NCI-H1048 (cell line): ENCODE results near the gene CEP112.

ENCODE experiments used
- DNase-seq: peaks from one replicate; lab custom pipeline; 2025; lab: John Stamatoyannopoulos, UW

Gene CEP112

DNA sequence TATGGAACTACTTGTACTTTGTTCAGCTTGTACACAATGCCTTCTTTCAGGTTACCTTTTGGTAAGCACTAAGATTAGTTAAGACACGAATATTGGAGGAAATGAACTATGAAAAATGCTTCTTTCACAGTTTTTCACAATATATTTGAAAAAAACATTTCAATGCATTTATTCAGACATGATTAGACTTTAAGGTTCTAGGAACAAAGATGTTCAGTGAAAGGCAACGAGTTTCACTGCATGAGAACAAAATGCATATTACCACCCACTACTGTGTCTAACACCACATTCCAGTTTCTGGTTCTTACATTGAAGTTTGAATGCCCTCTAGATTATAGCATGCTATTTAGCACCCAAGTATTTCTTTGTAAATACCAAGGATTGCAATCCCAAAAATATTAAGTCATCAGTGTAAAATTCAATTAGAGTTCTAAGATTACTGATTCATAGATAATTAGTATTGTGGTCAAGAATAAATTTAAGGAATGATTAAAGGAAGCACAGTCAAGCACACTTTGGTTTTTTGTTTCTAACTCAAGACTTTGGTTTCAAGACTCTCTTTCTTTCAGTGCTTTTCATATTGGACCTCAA lies 261.7 kb downstream of the CEP112 start:
- no peak for DNase-seq

GRCh38 chr17:65926599-65926998 lies 265.3 kb downstream of the CEP112 start:
- DNase-seq: no peak

DNA sequence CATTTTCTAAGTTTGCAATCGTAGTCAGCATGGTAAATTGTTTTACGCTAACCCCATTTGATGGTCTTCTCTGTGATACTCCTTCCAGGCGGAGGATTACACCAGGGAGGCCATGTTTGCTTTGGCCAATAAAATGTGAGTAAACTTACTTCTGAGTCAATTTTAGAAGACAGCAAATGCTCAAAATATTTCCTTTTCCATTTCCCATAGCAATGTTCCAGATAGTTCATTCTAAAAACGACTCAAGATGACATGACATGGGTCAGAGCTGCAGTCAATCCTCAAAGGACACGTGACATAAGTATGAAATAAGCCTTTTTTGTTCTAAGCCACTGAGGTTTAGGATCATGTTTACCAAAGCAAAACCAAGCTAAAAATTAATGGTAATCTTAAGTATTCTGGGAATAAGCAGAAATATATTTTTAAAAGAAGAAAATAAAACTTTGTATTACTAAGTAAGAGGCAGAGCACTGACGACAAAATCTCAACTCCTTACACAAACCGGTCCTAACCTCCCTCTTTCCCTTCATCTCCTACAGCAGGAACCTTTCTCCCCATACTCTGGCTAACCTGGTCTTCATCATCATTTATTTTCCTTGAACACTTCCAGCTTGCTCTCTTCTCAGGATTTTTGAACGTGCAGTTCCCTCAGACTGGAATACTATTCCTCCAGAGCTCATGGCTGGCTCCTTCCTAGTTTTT lies 266.2 kb downstream of the CEP112 start:
- no peak for DNase-seq

GRCh38 chr17:65920996-65921395 lies 270.9 kb downstream of the CEP112 start:
- DNase-seq: no peak

GRCh38 chr17:65918916-65919315 lies 273.0 kb downstream of the CEP112 start:
- DNase-seq: no peak

GRCh38 chr17:65918500-65918899 lies 273.4 kb downstream of the CEP112 start:
- DNase-seq: no peak

DNA sequence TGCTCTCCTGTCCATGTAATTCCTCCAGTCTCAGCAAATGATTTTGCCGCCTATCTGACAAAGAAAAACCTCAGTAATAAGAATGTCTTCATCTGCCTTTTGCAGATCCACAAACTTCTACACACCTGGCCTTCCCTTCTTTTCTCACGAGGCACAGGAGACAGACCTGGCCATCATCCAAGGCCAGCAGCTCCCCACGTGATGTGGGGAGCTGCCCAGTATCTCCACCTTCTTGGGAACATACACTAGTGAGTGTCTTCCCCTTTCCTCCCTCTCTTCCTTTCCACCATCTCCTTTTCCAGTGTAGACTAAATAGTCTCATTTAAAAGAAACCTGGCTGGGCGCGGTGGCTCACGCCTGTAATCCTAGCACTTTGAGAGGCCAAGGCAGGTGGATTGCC lies 274.4 kb downstream of the CEP112 start:
- no peak for DNase-seq

DNA sequence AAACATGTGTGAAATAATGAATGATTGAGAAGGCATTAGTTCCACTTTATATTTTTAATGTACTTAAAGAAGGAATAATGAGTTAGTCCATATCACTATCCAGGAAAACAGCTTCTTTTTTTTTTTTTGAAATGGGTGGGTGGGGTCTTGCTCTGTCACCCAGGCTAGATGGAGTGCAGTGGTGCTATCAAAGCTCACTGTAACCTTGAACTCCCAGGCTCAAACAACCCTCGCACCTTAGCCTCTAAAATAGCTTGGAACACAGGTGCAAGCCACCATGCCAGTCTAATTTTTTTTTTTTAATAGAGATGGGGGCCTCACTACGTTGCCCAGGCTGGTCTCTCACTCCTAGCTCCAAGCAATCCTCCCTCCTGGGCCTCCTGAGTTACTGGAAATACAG lies 275.5 kb downstream of the CEP112 start:
- DNase-seq: no peak

GRCh38 chr17:65914784-65915342 lies 277.1 kb downstream of the CEP112 start:
- no peak for DNase-seq

GRCh38 chr17:65913326-65913850 lies 278.5 kb downstream of the CEP112 start:
- DNase-seq: no peak

DNA sequence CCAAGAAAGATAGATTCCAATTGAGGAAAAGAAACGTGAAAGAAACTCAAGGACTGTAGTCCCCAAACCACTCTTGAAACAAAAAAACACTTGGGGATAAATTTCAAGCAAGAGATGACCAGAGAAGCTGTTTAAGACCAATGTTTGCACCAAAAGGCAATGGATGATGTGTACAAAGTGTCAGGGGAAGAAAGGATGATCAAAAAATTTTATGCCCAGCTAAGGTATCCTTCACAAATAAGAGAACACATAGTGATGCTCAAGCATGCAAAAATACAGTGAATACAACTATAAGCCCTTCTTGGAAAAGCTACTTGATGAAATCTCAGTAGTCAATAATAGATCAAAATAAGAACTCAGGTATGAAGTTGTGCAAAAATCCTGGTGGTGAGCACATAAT lies 281.1 kb downstream of the CEP112 start:
- DNase-seq: no peak

- no peak for DNase-seq
Measured at GRCh38 chr17:65902831-65903522, 289.0 kb downstream of the CEP112 start.

DNA sequence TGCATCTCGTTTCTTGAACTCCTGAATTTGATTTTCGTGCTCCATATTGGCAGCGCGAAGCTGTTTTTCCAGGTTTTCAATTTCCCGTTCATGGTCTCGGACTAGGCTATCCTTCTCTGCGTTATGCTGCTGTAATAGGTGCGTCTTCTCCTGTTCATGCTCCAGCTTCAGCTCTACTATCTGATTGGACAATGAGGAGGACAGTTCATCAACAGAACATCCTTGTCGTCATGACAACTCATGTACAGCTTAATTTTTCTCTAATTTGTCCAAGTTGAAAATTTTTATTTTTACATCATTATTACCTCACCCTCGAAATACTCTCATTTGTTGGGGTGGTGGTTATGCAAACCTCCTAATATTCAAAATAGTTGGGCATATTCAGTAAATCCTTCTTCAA lies 289.8 kb downstream of the CEP112 start:
- no peak for DNase-seq

GRCh38 chr17:65901394-65901793 lies 290.5 kb downstream of the CEP112 start:
- DNase-seq: no peak

DNA sequence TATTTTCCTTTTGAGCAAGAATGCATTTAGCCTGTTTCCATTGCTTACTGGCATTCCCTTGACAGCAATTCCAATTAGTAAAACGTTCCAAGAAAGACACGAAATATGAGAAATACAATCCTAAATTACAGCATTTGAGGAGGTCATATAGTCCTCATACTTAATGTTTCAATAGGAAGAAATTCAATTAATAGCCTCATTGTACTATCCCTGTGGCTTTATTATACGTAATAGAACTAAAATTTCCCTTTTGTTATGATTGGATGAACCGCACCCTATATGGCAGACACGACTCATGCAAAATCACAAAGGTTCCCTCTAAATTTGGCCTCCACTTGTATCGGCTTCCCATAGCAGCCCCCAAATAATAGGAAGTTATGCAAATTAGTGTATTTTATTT lies 291.7 kb downstream of the CEP112 start:
- DNase-seq: no peak

- DNase-seq: no peak
Measured at GRCh38 chr17:65898651-65899050, 293.3 kb downstream of the CEP112 start.

DNA sequence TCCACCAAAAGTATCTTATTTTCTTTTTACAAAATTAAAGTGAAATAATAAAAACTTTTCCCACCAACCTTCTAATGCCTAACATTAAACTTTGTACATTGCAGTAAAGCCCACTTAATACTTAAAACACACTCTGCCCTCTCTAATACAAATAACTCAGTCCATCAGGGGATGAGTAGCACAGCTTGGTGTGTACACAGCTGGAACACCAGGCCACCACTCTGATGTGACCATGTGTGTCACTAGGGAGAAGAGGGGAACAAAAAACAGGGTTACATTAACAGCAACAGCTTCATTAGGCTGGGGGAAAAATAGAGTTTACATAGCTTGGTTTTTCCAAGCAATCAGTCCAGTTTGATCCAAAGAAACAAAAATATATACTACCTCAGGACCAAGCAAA lies 295.0 kb downstream of the CEP112 start:
- DNase-seq: no peak

- no peak for DNase-seq
Measured at GRCh38 chr17:65895969-65896368, 296.0 kb downstream of the CEP112 start.

DNA sequence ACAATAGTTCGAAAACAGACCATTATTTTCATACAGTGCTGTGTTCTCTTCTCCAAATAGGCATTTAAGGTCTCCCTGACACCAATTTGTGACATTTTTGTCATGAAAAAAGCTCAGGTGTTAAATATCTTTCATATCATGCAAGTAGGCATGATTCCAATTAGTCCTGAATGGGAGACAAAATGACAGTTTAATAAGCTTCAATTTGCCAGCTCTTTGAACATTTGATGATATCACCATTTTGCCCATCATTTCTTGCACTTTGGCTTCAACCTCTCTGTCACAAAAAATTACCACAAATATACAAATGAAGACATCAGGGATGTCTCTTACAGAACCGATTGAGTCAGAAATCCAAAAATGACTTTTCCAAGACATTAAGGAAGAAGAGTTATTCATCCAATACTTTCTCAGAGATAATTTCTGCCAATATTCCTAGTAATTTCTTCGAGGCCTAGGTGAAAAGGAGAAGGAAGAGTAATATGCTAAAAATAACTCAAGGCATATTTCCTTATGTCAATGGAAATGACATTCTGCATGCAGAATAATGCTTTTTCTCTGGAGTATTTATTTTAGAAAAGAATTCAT lies 298.1 kb downstream of the CEP112 start:
- no peak for DNase-seq

DNA sequence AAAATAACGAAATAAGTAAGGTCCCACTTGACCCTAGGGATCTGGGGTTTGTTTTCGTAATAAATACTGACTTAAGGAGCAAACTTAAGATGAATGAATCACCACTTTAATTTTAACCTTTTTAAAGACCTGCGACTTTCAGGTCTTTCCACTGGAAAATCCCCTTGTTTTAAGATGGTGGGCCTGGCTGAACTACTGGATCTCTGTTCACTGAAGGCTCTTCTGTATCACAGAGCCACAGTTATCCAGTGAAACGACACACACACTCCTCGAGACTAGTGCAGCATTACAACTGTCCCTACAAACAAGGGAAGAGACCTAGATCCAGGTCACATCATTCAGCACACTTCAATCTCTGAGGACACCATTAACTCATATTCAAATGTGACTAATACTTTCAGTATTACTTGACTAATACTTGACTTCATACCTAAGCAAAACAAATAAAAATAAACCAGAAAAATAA lies 299.0 kb downstream of the CEP112 start:
- DNase-seq: no peak

DNA sequence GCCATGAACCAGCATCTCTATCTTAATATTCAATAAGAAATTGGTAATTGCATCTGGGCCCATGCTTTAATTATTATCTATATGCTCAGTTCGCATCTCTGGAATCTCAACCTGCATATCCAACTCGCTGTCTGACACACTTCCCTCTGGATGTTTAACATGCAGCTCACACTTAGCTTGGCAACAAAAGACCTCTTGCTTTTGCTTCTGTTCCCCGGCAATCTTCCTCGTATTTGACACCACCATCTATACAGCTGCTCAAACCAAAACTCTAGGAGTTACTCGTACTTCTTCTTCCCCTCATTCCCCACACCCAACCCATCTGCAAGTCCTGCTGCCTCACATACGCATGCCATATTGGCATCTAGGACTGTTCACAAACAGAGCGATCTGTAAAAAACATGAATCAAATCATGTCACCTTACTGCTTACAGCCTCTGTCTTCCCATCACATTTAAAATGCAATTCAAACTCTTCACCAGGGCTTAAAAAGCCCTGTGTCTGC lies 300.6 kb downstream of the CEP112 start:
- DNase-seq: no peak

DNA sequence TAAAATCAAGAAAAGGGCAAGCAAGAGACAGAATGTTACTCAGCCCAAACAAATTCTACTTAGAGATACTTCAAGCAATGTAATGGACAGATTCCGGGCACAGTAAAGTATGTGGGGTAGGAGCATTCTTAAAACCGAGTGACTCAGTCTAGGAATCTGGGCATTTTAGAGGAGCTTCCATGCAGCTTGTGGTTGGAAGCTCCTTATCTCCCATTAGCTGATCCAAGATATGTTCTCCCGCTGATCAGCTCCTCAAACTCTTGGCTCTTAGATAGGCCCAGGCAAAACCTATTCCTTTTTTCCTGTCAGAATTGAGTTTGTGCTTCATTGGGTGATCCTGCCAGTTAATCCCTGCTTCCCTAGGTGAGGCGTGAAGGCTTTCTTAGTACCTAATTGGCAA lies 303.3 kb downstream of the CEP112 start:
- no peak for DNase-seq
